Liver (tissue), 9 donors: ENCODE results near the gene CBFA2T3. TPM values are rescaled to one million over a fixed set of nuclear protein-coding genes. Genes with fewer than 3 reads are reported as not detected.

Experiments
- DNase-seq: peaks from one replicate; pipeline ENCODE4 v3.0.0-alpha.2; 2017; ENCODE audit warnings: low spot score
- H3K27ac ChIP-seq, 2 donors: one replicate each; pipeline ENCODE4 v1.7.0; 2013; ENCODE audit warnings: inconsistent platforms in 2 of 2, low read length in 2 of 2, control low read depth in 1 of 2, low read depth in 1 of 2, mild to moderate bottlenecking in 1 of 2
- H3K27me3 ChIP-seq, 4 donors: one replicate each; pipeline versions ENCODE4 v1.6.1 to v1.7.0; 2013; ENCODE audit warnings: low read length in 3 of 4, inconsistent platforms in 1 of 4, mild to moderate bottlenecking in 1 of 4, moderate library complexity in 1 of 4; ENCODE audit not compliant: control insufficient read depth in 4 of 4, insufficient read depth in 4 of 4
- H3K36me3 ChIP-seq, 4 donors: one replicate each; pipeline versions ENCODE4 v1.6.1 to v1.7.0; 2013; ENCODE audit warnings: low read length in 3 of 4, mild to moderate bottlenecking in 3 of 4, low read depth in 1 of 4, moderate library complexity in 1 of 4; ENCODE audit not compliant: control insufficient read depth in 4 of 4, insufficient read depth in 3 of 4
- H3K4me1 ChIP-seq, 4 donors: one replicate each; pipeline versions ENCODE4 v1.6.1 to v1.7.0; 2013; ENCODE audit warnings: low read length in 3 of 4, mild to moderate bottlenecking in 3 of 4, moderate library complexity in 1 of 4; ENCODE audit not compliant: control insufficient read depth in 4 of 4, insufficient read depth in 4 of 4
- H3K4me3 ChIP-seq, 3 donors: one replicate each; pipeline versions ENCODE4 v1.6.1 to v1.7.0; 2013; ENCODE audit warnings: low read length in 3 of 3, control low read depth in 1 of 3, low read depth in 1 of 3, mild to moderate bottlenecking in 1 of 3
- H3K9ac ChIP-seq, 2 donors: one replicate each; pipeline ENCODE4 v1.7.0; 2013; ENCODE audit warnings: low read length in 2 of 2, mild to moderate bottlenecking in 2 of 2, moderate library complexity in 2 of 2, control low read depth in 1 of 2, low read depth in 1 of 2
- H3K9me3 ChIP-seq, 4 donors: one replicate each; pipeline versions ENCODE4 v1.6.1 to v1.7.0; 2013; ENCODE audit warnings: low read length in 3 of 4; ENCODE audit not compliant: control insufficient read depth in 4 of 4
- EGR1 ChIP-seq, 2 donors: IDR thresholded peaks; 2 replicates each; pipeline ENCODE4 v1.6.1; 2016 to 2018; ENCODE audit warnings: antibody characterized with exemption in 2 of 2, low read depth in 2 of 2
- GABPA ChIP-seq, 2 donors: IDR thresholded peaks in 1 of 2; conservative IDR thresholded peaks in 1 of 2; 2 replicates each; pipeline ENCODE4 v1.6.1; 2016; ENCODE audit warnings: antibody characterized with exemption in 2 of 2, mild to moderate bottlenecking in 1 of 2, moderate library complexity in 1 of 2
- HNF4A ChIP-seq, 2 donors: conservative IDR thresholded peaks; 2 replicates each; pipeline ENCODE4 v1.6.1; 2016; ENCODE audit warnings: antibody characterized with exemption in 2 of 2, mild to moderate bottlenecking in 2 of 2
- HNF4G ChIP-seq: IDR thresholded peaks from 2 replicates; pipeline ENCODE4 v1.6.1; 2016; ENCODE audit warnings: antibody characterized with exemption
- JUND ChIP-seq, 2 donors: IDR thresholded peaks; 2 replicates each; pipeline ENCODE4 v1.6.1; 2016; ENCODE audit warnings: antibody characterized with exemption in 2 of 2
- RAD21 ChIP-seq, 2 donors: IDR thresholded peaks; 2 replicates each; pipeline ENCODE4 v1.6.1; 2016; ENCODE audit warnings: antibody characterized with exemption in 2 of 2, mild to moderate bottlenecking in 2 of 2
- RXRA ChIP-seq, 2 donors: IDR thresholded peaks; 2 replicates each; pipeline ENCODE4 v1.6.1; 2017 to 2018; ENCODE audit warnings: antibody characterized with exemption in 2 of 2, mild to moderate bottlenecking in 1 of 2
- WGBS: extraction: QIAGEN DNeasy Blood & Tissue Kit; methylation state at CpG from one replicate; pipeline ENCODE4 v1.1.7; 2013; 5-methylcytosine and 5-hydroxymethylcytosine counted together
- polyA plus RNA-seq, 2 donors: library from polyadenylated mRNA; stranded (reverse) in 1 of 2; unstranded in 1 of 2; fragments of 200-250 nt in 1 of 2; fragments of >200 nt in 1 of 2; fragmentation: Nextera tagmentation in 1 of 2; extraction: Ambion mirVana in 1 of 2; gene quantifications; one replicate each; pipeline versions ENCODE4 v1.2.1 to v1.2.3, GENCODE V29; 2013 to 2015
- total RNA-seq, 2 donors: library from RNA; depleted of rRNA; stranded (reverse); fragments of >200 nt; gene quantifications; one replicate each; pipeline ENCODE4 v1.2.3, GENCODE V29; 2014
- TF ChIP-seq, protein P1 (sequence below): fragments of 150-350 bp; IDR thresholded peaks from 2 replicates; pipeline ENCODE4 v1.5.1; 2017; ENCODE audit warnings: improper control_type of control experiment, low read depth, low read length; ENCODE audit not compliant: missing input control
- TF ChIP-seq, protein P2 (sequence below): IDR thresholded peaks from 2 replicates; pipeline ENCODE4 v1.6.1; 2016; ENCODE audit warnings: antibody characterized with exemption
- donor health status: healthy.
- donor health status: healthy.
- donor health status: healthy.
- donor health status: healthy.
- donor health status: healthy.

The CBFA2T3 gene
- total and polyA plus RNA-seq, 4 donors, result 1.4 to 4.5 (median 3.1) TPM

DNA sequence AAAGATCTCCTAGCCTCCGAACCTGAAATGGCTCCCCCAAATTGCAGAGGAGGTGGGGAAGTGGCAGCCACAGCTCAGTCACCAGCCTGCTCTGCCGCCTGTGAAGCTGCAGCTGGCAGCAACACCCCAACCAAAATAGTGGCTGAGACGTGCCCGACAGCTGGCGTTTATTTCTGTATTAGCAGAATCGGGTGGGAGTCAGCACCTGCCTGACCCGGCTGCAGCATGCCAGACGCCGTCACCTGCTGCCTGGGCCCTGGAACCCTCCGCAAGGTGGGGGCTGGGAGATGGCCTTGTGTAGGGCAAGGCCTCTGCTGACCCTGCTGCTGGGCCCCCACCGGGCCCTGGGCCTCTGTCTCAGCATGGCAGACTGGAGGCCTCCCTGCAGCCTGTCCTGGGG lies 93.1 kb downstream of the CBFA2T3 start:
- no peak overlapping the region for H3K4me3 ChIP-seq
- H3K9ac ChIP-seq, result no peak overlapping the region
- H3K27ac ChIP-seq, result no peak overlapping the region
- no peaks in the 10 kb centered on the region for H3K27me3 ChIP-seq
- H3K9me3 ChIP-seq, result no peaks in the 10 kb centered on the region
- 93% methylated on average over 11 of the region's 11 CpGs for WGBS
- H3K4me1 ChIP-seq, result peaks cover 16 to 62% (median 39%) of the 10 kb centered on the region in 4 donors
- no peak for DNase-seq
- TF ChIP-seq RXRA (IDR thresholded peaks at IDR 0.05), result no peak
- no peak for TF ChIP-seq GABPA (IDR thresholded peaks at IDR 0.05 in 1 of 2, conservative IDR thresholded peaks at IDR 0.05 in 1 of 2)
- no peak for TF ChIP-seq JUND (IDR thresholded peaks at IDR 0.05)
- no peak for TF ChIP-seq RAD21 (IDR thresholded peaks at IDR 0.05)
- no peak for TF ChIP-seq HNF4G
- no peaks in the 10 kb centered on the region for H3K36me3 ChIP-seq

DNA sequence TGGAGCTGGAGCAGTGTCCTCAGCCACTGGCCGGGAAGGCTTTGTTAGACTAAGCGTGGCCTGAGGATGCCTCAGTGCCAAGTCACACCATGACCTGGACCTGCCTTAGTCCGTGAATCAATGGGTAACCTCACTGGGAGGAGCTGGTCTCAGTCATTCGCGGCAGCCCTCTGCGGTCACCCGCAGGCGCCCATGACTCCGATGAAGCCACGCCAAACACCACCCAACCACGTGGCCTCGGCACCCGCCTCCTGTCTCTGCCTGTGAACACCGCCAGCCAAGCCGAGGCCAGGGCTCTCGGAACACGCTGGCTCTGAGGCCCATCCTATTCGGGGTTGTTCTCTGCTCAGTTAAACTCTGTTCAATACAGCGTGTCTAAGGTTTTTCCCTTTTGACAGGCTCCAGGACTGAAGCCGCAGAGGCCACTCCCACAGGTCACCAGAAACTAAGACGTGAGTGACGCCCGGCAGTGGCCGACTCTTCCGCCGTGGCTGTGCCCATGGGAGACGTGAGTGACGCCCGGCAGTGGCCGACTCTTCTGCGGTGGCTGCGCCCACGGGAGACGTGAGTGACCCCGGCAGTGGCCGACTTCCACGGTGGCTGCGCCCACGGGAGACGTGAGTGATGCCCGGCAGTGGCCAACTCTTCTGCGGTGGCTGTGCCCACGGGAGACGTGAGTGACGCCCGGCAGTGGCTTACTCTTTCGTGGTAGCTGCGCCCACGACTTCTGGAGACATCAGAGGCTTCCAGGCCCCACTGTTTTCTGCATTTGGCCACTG lies 93.7 kb downstream of the CBFA2T3 start:
- no peaks in the 10 kb centered on the region for H3K27me3 ChIP-seq
- H3K9me3 ChIP-seq, result no peaks in the 10 kb centered on the region
- peak overlapping the region; percentile 55 to 70 for H3K27ac ChIP-seq
- peaks cover 0 to 2% (median 0%) of the 10 kb centered on the region in 4 donors for H3K36me3 ChIP-seq
- TF ChIP-seq HNF4A (conservative IDR thresholded peaks at IDR 0.05) (peak in 1 of 2 donors; percentile 73), RXRA (IDR thresholded peaks at IDR 0.05) (peak in 1 of 2 donors; percentile 86)
- TF ChIP-seq, protein P1, sequence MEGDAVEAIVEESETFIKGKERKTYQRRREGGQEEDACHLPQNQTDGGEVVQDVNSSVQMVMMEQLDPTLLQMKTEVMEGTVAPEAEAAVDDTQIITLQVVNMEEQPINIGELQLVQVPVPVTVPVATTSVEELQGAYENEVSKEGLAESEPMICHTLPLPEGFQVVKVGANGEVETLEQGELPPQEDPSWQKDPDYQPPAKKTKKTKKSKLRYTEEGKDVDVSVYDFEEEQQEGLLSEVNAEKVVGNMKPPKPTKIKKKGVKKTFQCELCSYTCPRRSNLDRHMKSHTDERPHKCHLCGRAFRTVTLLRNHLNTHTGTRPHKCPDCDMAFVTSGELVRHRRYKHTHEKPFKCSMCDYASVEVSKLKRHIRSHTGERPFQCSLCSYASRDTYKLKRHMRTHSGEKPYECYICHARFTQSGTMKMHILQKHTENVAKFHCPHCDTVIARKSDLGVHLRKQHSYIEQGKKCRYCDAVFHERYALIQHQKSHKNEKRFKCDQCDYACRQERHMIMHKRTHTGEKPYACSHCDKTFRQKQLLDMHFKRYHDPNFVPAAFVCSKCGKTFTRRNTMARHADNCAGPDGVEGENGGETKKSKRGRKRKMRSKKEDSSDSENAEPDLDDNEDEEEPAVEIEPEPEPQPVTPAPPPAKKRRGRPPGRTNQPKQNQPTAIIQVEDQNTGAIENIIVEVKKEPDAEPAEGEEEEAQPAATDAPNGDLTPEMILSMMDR, result no peak
- WGBS, result 71% methylated on average over 49 of the region's 49 CpGs
- H3K4me1 ChIP-seq, result peaks cover 16 to 63% (median 40%) of the 10 kb centered on the region in 4 donors
- no peak overlapping the region for H3K4me3 ChIP-seq
- no peak for DNase-seq
- no peak overlapping the region for H3K9ac ChIP-seq

DNA sequence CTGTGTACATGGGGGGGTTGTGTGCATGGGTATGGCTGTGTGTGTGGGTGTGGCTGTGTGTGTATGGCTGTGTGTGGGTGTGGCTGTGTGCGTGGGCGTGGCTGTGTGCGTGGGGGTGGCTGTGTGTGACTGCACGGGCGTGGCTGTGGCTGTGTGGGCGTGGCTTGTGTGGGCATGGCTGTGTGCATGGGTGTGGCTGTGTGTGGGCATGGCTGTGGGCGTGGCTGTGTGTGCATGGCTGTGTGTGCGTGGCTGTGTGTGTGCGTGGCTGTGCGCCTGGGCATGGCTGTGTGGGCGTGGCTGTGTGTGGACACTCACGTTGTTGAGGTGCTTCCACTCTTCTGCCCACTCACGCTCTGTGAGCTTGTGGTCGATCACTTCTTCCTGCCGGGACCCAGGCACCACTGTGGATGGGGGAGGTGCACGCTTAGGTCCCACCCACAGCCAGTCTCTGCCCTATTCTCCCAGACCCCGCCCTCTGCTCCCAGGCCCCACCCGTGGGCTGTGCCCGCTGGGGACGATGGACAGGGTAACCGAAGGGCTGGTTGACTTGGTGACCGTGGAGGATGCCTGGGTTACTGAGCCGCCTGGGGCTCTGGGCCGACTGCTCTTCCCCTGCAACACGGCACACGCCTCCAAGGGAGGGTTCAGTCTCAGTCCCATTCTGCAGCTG lies 94.5 kb downstream of the CBFA2T3 start:
- TF ChIP-seq, protein P2, sequence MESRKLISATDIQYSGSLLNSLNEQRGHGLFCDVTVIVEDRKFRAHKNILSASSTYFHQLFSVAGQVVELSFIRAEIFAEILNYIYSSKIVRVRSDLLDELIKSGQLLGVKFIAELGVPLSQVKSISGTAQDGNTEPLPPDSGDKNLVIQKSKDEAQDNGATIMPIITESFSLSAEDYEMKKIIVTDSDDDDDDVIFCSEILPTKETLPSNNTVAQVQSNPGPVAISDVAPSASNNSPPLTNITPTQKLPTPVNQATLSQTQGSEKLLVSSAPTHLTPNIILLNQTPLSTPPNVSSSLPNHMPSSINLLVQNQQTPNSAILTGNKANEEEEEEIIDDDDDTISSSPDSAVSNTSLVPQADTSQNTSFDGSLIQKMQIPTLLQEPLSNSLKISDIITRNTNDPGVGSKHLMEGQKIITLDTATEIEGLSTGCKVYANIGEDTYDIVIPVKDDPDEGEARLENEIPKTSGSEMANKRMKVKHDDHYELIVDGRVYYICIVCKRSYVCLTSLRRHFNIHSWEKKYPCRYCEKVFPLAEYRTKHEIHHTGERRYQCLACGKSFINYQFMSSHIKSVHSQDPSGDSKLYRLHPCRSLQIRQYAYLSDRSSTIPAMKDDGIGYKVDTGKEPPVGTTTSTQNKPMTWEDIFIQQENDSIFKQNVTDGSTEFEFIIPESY, result no peak
- peak in 1 of 2 donors; percentile 26 for TF ChIP-seq EGR1 (IDR thresholded peaks at IDR 0.05; ENCODE audit: low read depth in 2 of 2)
- H3K4me1 ChIP-seq, result peaks cover 16 to 57% (median 35%) of the 10 kb centered on the region in 4 donors
- H3K9ac ChIP-seq, result no peak overlapping the region
- no peaks in the 10 kb centered on the region for H3K27me3 ChIP-seq
- 67% methylated on average over 26 of the region's 26 CpGs for WGBS
- peaks cover 0 to 4% (median 0%) of the 10 kb centered on the region in 4 donors for H3K36me3 ChIP-seq
- H3K27ac ChIP-seq, result peak overlapping the region; percentile 55 to 70
- no peak overlapping the region for H3K4me3 ChIP-seq
- peak; percentile 47 for DNase-seq
- no peaks in the 10 kb centered on the region for H3K9me3 ChIP-seq
